Upper lobe of left lung (tissue), 4 donors: ENCODE data around the gene MAK.

ENCODE experiments used
- POLR2AphosphoS5 ChIP-seq, 2 donors: sonication (generic); formaldehyde crosslinking; IDR thresholded peaks; one replicate each; pipeline ENCODE4 v1.5.1; 2017; ENCODE audit warnings: antibody characterized with exemption in 2 of 2
- TF ChIP-seq, protein P1 (sequence below), 6 experiments: fragments of 450-650 bp in 4 of 6; fragments of 200-600 bp in 2 of 6; sonication (generic) in 2 of 6; IDR thresholded peaks; one replicate each; pipeline ENCODE4 v1.5.1; 2016 to 2019; ENCODE audit warnings: antibody characterized with exemption in 6 of 6

DNA sequence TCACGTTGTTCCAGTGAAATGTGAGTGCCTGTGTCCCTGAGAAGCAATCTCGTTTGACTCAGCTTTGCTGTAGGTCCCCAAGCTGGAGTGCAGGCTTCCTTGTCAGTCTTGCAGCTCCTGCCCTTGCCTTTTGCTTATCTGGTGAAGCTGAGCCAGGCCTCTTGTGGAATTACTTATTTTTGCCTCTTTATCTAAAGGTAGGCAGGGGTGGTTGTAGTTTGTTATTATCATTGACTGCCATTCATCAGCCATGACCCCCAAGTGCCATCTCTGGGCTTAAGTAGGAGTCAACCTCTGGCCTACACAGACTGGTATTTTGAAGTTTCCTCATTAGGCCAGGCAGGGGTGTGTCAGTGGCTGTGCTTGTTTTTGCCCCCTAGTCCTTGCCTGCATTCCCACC lies 88.6 kb downstream of the MAK start:
- TF ChIP-seq, protein P1, sequence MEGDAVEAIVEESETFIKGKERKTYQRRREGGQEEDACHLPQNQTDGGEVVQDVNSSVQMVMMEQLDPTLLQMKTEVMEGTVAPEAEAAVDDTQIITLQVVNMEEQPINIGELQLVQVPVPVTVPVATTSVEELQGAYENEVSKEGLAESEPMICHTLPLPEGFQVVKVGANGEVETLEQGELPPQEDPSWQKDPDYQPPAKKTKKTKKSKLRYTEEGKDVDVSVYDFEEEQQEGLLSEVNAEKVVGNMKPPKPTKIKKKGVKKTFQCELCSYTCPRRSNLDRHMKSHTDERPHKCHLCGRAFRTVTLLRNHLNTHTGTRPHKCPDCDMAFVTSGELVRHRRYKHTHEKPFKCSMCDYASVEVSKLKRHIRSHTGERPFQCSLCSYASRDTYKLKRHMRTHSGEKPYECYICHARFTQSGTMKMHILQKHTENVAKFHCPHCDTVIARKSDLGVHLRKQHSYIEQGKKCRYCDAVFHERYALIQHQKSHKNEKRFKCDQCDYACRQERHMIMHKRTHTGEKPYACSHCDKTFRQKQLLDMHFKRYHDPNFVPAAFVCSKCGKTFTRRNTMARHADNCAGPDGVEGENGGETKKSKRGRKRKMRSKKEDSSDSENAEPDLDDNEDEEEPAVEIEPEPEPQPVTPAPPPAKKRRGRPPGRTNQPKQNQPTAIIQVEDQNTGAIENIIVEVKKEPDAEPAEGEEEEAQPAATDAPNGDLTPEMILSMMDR (IDR thresholded peaks at IDR 0.05) = no peak
- TF ChIP-seq POLR2AphosphoS5 (IDR thresholded peaks at IDR 0.05) = no peak
